HG03159 (cell line): Measurements from ENCODE around the gene PAX2.

ENCODE experiments used
- ATAC-seq: cut with Tn5 transposase; IDR thresholded peaks from one replicate; pipeline ENCODE4 v1.9.1; 2021; ENCODE audit warnings: mild to moderate bottlenecking, moderate library complexity; ENCODE audit not compliant: unreplicated experiment

Gene PAX2

DNA sequence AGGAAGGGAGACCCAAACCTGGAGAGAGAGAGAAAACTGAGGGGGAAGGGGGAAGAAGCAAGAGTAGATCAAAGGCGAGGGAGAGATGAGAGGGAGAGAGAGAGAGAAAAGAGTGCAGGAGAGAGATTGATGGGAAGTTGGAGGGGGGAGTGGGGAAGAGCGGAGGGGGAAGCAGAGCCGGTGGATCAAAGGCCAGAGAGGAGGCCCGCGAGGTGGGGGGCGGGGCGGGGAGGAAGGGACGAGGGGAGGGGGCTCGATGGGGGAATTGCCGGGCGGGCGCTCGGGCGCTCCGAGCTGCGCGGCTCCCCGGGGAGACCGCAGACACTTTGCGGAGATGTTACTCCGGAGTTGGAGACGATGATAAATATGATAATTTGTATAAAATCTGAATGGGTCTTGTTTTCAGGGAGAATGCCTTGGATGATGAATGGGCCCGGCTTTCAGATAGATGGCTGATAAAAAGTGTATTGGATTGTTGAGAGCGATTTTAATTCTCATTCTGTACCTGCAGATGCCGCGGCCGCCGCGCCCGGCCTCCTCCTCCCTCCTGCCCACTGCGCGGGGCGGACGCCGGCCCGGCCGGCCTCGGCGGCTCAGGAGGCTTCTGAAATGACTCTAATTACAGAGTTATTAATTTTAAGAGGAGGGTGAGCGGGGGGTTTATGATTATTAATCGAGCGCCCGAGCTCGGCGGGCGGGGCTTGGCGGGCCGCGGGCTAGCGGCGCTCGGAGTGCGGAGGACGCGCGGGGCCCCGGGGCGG lies 21.4 kb upstream of the PAX2 start:
- ATAC-seq, result no peak

- no peak for ATAC-seq
These were observed 20.8 kb upstream of the PAX2 start for GRCh38 chr10:100724531-100725027.

- no peak for ATAC-seq
These were observed 20.3 kb upstream of the PAX2 start for GRCh38 chr10:100725071-100725471.

- no peak for ATAC-seq
These were observed 19.4 kb upstream of the PAX2 start for GRCh38 chr10:100725869-100726426.

DNA sequence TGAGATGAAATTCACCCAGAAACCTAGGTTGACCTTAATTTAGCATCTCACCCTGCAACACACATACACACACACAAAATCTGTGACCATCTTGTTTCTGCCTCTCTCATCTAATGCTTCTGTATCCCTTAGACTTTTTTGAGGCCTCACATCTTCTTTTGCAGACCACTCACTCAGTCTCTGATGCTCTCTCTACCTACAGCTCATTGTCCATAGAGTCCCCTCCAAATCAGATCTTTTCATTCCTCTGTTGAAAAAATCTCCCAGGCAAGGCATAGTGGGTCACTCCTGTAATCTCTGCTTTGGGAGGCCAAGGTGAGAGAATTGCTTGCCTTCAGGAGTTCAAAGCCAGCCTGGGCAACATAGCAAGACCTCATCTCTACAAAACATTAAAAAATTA lies 17.6 kb upstream of the PAX2 start:
- ATAC-seq, result no peak

GRCh38 chr10:100728928-100729861 lies 16.2 kb upstream of the PAX2 start:
- no peak for ATAC-seq

- no peak for ATAC-seq
These were observed 15.3 kb upstream of the PAX2 start for GRCh38 chr10:100729862-100730724.

DNA sequence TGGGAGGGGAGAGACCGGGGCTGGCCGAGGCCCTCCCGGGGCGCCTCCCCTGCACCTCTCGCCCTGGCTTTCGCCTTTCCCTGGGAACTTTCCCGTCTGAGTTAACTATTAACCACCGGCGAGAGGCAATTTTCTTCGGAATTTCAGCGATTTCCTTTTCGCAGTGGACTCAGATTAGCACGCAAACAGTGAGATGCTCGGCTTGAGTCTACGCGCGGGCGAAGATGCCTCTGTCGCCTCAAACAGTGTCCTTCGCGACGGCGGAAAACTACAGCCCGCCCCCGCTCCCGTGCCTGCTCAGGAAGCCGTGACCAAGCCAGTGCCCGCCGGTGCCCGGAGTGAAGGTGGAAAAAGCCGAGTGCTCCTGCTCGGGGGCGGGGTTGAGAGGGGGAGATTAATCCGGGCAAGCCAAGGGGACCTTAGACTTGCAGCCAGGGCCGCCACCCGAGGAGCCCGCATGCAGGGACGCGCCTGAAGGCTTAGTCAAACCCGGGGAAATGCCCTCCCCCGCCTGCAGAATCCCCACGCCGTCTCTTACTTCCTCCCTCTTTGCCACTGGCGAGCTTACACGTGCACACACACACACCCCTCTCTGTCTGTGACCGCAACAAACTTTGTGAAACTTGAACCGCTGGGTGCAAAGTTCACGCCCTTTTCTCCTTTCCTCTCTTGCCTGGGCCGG lies 14.5 kb upstream of the PAX2 start:
- peak; percentile 72 for ATAC-seq

DNA sequence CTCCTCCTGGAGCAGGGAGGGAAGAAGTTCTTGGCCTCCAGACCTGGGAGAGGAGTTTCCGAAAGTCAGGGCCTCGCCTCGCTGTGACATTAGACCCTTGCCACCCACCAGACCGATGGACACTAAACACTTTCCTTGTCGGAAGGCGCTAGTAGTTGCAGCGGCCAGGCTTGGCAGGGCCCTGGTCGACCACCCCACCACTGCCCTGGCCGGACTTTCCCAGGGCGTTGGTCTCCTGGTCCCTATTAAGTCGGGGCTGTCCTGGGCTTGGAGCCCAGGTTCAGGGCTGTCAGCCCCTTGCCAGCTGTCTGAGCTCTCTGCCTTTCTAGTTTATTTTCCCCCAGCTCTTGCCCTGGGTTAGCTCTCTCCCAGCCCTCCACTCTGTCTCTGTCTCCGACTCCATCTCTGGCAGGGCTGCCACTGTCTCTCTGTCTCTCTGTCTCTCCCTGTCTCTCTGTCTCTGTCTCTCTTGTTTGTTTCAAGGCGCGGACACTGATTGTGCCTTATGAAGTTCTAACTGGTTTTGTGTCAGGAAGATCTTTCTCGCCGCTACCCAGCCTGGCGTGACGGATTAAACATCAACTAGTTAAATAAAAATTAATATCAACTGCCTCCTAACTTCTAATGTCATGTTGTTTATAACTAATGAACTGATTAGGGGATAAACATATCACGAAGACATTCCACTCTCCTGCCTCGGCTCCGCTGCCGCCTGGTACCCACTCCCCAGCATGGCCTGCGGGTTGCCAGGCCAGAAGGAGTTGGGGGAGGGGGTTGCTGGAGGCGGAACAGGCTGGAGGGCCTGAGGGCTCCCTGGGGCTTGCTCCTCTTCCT lies 13.8 kb upstream of the PAX2 start:
- ATAC-seq, result peak; percentile 16

DNA sequence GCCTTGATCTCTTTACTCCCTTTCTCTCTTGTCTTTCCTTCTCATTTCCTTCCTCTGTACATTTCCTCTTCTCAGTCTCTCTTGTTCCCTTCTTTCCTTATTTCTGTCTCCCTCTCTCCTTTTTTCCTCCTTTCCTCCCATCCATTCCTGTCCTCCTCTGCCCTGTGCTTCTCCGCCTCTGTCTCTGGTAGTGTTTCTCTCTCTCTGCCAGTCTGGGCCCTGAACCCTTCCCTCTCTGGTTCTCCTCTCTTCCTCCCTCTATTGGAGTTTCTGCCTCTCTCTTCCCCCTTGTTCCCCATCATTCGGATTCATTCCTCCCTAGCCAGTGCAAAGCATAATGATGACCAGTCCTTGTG lies 13.2 kb upstream of the PAX2 start:
- no peak for ATAC-seq

GRCh38 chr10:100733329-100733728 lies 12.1 kb upstream of the PAX2 start:
- ATAC-seq, result no peak

GRCh38 chr10:100734295-100735086 lies 10.9 kb upstream of the PAX2 start:
- ATAC-seq, result no peak

- no peak for ATAC-seq
These were observed 10.4 kb upstream of the PAX2 start for GRCh38 chr10:100735087-100735336.

- no peak for ATAC-seq
These were observed 9.8 kb upstream of the PAX2 start for GRCh38 chr10:100735337-100736143.

DNA sequence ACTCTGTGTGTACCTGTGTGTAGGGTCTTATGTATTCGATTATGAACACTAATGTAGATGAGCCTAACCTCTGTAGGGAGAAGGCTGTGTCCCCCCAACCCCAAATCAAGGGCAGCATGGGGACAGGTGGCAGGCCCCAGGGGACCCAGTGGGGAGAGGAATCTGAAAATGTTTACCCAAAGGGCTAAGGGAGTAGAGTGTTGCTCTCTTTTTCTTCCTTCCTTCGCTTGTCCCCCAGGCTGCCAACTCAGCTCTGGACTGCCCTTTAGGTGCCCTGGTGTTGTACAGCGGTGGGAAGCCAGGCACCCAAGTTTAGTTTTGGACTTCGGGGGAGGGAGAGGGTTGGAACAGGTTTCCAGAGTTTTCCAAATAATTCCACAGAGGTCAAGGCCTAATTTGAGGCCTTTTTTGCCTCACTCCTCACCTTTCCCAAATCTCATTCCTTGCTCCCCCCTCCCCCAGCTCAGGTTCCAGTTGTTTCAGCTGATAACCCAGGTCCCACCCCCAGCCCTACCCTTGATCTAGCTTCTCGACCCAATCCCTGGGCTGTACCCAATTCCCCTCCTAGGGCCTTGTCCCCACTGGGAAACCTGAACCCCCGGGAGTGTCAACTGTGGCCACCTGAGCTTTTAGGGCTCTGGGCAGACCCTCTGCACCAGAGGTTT lies 9.1 kb upstream of the PAX2 start:
- ATAC-seq, result no peak

- no peak for ATAC-seq
These were observed 8.5 kb upstream of the PAX2 start for GRCh38 chr10:100736809-100737354.
